Cortex of kidney (tissue), 1 donor: ENCODE data around the gene AURKAIP1.

Experiments
- DNase-seq: peaks from one replicate; lab custom pipeline; 2025; lab: John Stamatoyannopoulos, UW

Gene AURKAIP1

DNA sequence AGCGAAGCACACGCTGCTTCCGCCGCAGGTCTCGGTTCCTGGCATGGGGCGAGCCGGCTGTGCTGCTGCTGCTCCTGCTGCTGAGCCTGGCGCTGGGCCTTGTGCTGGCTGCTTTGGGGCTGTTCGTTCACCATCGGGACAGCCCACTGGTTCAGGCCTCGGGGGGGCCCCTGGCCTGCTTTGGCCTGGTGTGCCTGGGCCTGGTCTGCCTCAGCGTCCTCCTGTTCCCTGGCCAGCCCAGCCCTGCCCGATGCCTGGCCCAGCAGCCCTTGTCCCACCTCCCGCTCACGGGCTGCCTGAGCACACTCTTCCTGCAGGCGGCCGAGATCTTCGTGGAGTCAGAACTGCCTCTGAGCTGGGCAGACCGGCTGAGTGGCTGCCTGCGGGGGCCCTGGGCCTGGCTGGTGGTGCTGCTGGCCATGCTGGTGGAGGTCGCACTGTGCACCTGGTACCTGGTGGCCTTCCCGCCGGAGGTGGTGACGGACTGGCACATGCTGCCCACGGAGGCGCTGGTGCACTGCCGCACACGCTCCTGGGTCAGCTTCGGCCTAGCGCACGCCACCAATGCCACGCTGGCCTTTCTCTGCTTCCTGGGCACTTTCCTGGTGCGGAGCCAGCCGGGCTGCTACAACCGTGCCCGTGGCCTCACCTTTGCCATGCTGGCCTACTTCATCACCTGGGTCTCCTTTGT is 41.3 kb downstream of the AURKAIP1 start:
- no peak for DNase-seq

DNA sequence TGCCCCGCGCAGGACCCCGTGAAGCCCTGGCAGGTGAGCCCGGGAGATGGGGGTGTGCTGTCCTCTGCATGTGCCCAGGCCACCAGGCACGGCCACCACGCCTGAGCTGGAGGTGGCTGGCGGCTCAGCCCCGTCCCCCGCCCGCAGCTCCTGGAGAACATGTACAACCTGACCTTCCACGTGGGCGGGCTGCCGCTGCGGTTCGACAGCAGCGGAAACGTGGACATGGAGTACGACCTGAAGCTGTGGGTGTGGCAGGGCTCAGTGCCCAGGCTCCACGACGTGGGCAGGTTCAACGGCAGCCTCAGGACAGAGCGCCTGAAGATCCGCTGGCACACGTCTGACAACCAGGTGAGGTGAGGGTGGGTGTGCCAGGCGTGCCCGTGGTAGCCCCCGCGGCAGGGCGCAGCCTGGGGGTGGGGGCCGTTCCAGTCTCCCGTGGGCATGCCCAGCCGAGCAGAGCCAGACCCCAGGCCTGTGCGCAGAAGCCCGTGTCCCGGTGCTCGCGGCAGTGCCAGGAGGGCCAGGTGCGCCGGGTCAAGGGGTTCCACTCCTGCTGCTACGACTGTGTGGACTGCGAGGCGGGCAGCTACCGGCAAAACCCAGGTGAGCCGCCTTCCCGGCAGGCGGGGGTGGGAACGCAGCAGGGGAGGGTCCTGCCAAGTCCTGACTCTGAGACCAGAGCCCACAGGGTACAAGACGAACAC is 42.1 kb downstream of the AURKAIP1 start:
- DNase-seq = no peak

DNA sequence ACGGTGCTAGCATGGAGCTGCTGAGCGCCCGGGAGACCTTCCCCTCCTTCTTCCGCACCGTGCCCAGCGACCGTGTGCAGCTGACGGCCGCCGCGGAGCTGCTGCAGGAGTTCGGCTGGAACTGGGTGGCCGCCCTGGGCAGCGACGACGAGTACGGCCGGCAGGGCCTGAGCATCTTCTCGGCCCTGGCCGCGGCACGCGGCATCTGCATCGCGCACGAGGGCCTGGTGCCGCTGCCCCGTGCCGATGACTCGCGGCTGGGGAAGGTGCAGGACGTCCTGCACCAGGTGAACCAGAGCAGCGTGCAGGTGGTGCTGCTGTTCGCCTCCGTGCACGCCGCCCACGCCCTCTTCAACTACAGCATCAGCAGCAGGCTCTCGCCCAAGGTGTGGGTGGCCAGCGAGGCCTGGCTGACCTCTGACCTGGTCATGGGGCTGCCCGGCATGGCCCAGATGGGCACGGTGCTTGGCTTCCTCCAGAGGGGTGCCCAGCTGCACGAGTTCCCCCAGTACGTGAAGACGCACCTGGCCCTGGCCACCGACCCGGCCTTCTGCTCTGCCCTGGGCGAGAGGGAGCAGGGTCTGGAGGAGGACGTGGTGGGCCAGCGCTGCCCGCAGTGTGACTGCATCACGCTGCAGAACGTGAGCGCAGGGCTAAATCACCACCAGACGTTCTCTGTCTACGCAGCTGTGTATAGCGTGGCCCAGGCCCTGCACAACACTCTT is 42.8 kb downstream of the AURKAIP1 start:
- no peak for DNase-seq

DNA sequence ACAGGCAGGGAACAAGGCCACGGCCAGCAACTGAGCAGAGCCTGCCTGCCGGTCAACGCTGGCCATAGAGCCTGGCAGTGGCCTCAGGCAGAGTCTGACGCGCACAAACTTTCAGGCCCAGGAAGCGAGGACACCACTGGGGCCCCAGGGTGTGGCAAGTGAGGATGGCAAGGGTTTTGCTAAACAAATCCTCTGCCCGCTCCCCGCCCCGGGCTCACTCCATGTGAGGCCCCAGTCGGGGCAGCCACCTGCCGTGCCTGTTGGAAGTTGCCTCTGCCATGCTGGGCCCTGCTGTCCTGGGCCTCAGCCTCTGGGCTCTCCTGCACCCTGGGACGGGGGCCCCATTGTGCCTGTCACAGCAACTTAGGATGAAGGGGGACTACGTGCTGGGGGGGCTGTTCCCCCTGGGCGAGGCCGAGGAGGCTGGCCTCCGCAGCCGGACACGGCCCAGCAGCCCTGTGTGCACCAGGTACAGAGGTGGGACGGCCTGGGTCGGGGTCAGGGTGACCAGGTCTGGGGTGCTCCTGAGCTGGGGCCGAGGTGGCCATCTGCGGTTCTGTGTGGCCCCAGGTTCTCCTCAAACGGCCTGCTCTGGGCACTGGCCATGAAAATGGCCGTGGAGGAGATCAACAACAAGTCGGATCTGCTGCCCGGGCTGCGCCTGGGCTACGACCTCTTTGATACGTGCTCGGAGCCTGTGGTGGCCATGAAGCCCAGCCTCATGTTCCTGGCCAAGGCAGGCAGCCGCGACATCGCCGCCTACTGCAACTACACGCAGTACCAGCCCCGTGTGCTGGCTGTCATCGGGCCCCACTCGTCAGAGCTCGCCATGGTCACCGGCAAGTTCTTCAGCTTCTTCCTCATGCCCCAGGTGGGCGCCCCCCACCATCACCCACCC is 43.7 kb downstream of the AURKAIP1 start, which contains the start of gene TAS1R3:
Gene TAS1R3 (plus strand): TSS at position 213 of the 898 bp plus-strand sequence. CDS start 66 bp downstream, at position 279.
- DNase-seq = no peak

DNA sequence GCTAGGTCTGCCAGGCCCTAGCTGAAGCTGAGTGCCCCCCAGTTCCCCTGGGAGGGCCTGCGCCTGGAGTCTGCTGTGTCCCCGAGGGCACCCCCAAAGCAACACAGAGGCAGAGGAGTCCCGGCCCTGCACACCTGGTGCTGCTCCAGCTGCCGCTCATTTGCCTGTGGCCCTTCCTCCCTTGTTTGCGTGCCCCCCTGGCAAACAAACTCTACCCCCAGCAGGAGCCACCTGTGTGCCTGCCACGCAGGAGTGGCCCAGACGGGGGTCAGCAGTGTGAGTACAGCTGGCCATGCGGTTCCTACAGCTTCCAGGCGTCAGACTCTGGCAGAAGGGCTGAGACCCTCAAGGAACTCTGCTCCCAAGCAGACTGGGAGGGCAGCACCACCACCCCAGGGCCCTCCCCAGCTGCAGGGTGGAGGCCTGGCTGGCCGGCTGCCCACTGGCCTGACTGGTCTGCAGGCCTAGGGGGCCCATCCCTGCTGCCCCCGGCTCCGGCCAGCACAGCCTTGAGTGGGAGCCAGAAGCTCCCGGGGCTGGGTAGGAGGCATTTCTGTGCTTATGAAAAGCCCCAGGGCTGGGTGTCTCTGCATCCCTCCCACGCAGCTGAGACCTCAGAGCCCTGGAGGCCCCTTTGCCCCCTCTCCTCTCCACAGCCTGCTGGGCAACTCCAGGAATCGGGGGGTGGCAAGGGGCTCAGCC is 44.5 kb downstream of the AURKAIP1 start:
- no peak for DNase-seq

DNA sequence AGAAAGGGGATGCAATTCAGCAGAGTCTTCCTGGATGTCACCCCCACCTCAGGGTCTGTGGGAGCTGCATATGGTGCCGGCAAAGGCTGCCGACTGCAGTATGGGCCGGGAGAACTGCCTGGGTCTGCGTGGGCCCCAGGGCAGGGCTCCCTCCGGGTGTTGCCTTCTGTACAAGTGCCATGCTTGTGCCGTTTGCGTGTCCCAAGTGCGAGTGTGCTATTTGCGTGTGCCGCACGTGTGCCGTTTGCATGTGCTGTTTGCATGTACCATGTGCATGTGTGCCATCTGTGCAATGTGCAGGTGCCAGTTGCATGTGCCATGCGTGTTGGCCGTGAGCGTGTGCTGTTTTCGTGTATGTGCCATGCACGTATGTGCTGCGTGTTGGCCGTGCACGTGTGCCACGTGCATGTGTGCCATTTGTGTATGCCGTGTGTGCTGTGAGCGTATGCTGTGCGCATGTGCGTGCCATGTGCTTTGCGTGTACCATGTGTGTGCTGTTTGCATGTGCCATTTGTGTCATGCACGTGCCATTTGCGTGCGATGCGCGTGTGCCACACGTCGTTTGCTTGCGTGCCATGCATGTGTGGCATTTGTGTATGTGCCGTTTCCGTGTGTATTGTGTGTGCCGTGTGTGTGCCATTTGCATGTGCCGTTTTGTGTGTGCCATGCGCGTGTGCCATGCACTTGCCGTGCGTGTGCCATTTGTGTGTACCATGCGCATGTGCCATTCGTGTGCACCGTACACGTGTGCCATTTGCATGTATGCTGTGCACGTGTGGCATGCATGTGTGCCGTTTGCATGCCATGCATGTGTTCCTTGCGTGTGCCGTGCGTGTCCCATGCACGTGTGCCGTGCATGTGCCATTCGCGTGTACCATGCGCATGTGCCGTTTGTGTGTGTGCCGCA is 45.5 kb downstream of the AURKAIP1 start:
- no peak for DNase-seq

DNA sequence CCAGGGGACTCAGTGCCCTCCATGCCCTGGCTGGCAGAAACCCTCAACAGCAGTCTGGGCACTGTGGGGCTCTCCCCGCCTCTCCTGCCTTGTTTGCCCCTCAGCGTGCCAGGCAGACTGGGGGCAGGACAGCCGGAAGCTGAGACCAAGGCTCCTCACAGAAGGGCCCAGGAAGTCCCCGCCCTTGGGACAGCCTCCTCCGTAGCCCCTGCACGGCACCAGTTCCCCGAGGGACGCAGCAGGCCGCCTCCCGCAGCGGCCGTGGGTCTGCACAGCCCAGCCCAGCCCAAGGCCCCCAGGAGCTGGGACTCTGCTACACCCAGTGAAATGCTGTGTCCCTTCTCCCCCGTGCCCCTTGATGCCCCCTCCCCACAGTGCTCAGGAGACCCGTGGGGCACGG is 46.8 kb downstream of the AURKAIP1 start:
- no peak for DNase-seq

DNA sequence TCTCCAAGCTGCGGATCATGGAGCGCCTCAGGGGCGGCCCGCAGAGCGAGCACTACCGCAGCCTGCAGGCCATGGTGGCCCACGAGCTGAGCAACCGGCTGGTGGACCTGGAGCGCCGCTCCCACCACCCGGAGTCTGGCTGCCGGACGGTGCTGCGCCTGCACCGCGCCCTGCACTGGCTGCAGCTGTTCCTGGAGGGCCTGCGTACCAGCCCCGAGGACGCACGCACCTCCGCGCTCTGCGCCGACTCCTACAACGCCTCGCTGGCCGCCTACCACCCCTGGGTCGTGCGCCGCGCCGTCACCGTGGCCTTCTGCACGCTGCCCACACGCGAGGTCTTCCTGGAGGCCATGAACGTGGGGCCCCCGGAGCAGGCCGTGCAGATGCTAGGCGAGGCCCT is 47.7 kb downstream of the AURKAIP1 start:
- DNase-seq = no peak

DNA sequence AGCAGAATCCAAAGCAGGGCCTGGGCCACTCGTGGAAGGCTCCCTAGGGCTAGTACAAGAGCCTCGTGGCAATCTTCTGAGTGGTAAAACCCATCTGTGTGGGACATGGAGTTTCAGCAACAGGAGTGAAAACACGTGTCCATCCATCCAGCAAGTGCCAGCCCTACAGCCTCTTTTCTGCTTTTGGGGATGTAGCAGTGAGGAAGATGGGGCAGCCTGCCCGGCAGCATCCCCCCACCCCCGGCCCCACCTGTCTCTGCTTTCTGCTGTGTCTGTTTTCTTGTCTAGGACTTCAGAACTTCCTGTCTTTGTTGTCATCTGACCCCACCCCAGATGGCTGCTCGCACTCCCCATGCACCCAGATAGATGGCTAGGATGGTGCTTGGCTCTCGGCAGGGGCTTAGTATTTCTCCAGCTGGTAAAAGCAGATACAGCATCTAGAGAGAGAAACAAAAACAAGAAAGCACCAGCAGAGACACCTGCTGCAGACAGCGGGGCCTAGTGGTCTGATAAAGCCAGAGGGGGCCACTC is 48.9 kb downstream of the AURKAIP1 start:
- no peak for DNase-seq

DNA sequence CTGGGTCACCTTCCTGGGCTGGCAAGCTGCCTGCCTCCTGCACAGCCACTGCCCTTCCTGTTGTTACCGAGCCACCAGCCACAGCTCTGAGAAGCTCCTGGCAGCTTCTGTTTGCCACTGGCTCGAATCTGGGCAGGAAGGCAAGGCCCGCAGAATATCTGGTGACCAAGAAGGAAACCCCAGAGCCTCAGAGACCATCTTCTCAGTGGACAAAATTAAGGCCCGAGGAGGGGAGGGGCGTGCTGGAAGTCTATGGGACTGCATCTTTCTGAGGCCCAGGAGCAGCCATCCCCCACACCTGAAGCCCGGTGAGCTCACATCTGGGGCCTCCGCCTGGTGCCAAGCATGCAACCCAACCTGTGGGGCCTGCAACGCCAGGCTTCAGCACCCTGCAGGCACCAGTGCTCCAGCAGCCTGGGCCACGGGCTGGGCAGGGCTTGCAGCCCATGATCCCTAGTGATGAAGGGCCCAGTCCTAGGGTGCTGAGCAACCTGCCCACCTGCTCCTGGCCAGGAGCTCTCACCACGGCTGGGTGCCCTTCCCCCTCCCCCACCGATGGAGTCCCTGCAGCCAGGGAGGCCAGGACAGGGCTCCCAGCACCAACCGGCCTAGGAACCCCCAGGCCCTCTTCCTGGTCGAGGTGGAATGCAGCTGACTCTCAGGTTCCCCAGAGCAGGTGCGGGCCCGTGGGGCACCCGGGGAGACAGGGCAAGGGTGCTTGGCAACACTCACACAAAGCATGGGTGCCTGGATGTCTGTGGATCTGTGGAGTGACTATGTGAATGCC is 49.5 kb downstream of the AURKAIP1 start:
- no peak for DNase-seq

DNA sequence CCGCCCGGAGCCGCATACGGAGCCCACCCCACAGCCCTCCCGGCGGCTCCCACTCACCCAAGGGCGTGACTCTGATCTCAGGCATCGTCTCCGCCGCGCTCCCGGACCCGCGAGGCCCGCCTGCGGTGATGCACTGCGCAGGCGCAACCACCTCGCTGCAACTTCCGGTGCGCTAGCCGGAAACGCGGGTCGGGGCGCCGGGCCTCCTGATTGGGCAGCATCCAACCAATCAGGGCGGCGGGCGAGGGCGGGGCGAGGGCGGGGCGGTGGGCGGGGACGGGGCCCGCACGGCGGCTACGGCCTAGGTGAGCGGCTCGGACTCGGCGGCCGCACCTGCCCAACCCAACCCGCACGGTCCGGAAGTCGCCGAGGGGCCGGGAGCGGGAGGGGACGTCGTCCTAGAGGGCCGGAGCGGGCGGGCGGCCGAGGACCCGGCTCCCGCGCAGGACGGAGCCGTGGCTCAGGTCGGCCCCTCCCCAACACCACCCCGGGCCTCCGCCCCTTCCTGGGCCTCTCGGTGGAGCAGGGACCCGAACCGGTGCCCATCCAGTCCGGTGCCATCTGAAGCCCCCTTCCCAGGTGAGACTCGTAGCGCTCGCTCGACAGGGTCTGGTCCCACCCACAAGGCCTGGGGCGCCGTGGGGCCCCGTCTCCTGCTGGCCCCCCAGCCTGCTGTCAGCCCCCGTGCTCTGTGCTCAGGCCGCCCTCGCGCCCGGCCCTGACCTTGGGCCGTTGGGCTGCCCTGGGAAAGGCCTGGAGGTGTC is 50.3 kb downstream of the AURKAIP1 start, which contains the start of the genes CPTP and INTS11:
Gene CPTP (plus strand): TSS at position 279 of the 764 bp plus-strand sequence. CDS start 2,109 bp downstream, outside the sequence.
Gene INTS11 (minus strand): TSS at position 137 of the 764 bp plus-strand sequence. CDS start 52 bp downstream, at position 85.
- peak; percentile 61 for DNase-seq

DNA sequence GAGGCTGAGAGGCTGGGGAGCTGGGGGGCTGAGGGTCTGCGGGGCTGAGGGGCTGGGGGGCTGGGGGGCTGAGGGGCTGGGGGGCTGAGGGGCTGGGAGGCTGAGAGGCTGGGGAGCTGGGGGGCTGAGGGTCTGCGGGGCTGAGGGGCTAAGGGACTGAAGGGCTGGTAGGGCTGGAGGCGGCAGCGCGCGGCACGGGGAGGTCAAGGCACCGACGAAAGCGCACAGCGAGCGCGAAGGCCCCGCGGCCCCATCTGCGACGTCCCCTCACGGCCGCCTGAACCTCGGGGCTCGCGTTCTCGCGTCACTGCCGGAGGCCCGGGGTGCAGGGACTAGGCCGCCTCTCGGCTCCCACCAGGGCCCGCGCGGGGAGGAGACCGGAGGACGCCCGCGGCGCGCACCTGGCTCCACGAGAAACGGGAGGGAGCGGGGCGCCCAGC is 50.9 kb downstream of the AURKAIP1 start:
- no peak for DNase-seq
